NCI-H146 treated with DMSO at 0.1 percent for 48 hours (cell line): Measurements from ENCODE around the gene FOXE1.
A peak's percentile ranks its signal among the peaks of the same experiment; 100 is the strongest.

Experiments
- DNase-seq: peaks from one replicate; lab custom pipeline; 2025; ENCODE audit not compliant: unreplicated experiment; lab: John Stamatoyannopoulos, UW

FOXE1 gene

DNA sequence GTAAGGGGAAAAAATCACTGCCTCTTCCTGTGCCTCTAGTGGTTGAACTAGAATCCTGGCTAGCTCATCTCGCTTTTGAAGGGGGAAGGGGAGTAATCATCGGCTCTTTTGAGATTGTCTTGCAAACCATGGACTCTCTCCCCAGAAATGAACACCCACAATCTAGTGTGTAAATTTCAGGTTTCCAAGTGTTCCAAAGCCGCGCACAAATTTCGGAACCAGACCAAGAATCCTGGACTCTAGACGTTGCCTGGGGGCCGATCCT, 4.9 kb upstream of the FOXE1 start:
- DNase-seq, result no peak

DNA sequence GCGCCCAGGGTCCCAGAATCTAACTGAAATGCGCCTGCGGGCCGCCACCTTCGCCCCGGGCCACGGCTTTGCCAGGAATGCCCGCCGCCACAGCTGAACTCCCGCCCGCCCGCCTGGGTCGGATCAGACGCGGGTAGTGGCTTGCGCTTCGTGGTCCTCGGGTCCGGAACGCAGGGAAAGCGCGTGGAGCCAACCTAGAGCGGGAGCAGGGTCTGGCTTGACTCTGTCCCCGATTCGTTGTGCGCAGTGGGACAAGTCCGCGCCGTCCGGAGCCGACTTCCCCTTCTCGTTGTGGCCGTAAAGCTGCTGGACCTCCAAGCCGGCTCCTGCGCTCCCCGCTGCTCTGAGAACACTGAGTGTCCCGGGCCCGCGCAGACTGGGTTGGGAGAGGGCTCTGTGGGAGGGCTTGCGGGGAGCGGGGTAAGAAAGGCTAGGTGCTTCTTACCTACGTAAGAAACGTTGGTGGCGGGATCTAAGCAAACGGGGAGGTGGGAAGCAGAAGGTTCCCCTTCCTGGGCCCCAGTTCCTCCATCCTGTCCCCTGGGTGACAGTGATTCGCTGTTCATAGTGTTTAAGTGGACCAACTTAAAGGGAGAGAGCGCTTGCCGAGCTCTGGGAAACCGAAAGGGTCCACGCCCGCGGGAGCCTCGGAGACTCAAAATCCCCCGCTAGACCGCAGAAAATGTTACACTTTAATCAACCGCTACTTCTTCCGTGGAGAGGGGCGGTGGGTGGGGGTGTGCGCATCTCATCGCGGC, 4.4 kb upstream of the FOXE1 start:
- no peak for DNase-seq

DNA sequence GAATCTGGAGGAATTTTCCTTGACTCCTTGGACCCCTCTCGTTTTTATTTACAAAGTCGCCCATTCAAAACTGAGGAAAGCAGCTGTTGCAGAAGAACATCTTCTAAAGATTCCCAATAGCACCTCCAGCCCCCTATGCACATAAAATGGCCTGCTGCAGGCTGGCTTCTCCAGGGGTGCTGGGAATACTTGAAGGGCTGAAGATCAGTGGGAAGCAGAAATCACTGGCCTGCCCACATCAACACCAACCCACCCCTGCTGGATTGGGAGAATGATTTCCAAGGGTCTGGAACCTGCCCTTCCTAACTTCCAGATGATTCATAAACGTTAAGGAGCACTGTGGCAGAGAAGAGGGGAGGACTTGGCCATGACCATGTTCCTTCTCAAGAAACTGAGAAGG, 3.0 kb upstream of the FOXE1 start:
- no peak for DNase-seq

- no peak for DNase-seq
Observed at GRCh38 chr9:97850746-97851445, 2.1 kb upstream of the FOXE1 start.

GRCh38 chr9:97851446-97851883, 1.6 kb upstream of the FOXE1 start:
- DNase-seq, result no peak

- DNase-seq, result no peak
Observed at GRCh38 chr9:97852001-97852398, 1.0 kb upstream of the FOXE1 start.

- no peak for DNase-seq
Observed at GRCh38 chr9:97852399-97853055, 499 bp upstream of the FOXE1 start.

DNA sequence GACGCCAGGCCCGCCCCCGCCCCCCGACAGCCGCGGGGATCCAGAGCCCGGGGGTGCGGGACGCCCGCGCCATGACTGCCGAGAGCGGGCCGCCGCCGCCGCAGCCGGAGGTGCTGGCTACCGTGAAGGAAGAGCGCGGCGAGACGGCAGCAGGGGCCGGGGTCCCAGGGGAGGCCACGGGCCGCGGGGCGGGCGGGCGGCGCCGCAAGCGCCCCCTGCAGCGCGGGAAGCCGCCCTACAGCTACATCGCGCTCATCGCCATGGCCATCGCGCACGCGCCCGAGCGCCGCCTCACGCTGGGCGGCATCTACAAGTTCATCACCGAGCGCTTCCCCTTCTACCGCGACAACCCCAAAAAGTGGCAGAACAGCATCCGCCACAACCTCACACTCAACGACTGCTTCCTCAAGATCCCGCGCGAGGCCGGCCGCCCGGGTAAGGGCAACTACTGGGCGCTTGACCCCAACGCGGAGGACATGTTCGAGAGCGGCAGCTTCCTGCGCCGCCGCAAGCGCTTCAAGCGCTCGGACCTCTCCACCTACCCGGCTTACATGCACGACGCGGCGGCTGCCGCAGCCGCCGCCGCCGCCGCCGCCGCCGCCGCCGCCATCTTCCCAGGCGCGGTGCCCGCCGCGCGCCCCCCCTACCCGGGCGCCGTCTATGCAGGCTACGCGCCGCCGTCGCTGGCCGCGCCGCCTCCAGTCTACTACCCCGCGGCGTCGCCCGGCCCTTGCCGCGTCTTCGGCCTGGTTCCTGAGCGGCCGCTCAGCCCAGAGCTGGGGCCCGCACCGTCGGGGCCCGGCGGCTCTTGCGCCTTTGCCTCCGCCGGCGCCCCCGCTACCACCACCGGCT, 1.0 kb downstream of the FOXE1 start:
- DNase-seq, result peak; percentile 35

GRCh38 chr9:97854696-97855485, 1.9 kb downstream of the FOXE1 start:
- DNase-seq, result no peak

- no peak for DNase-seq
Observed at GRCh38 chr9:97855486-97855875, 2.5 kb downstream of the FOXE1 start.

- no peak for DNase-seq
Observed at GRCh38 chr9:97855899-97856298, 2.9 kb downstream of the FOXE1 start.

GRCh38 chr9:97856857-97857605, 4.0 kb downstream of the FOXE1 start:
- no peak for DNase-seq

- no peak for DNase-seq
Observed at GRCh38 chr9:97857606-97858392, 4.8 kb downstream of the FOXE1 start.

- no peak for DNase-seq
Observed at GRCh38 chr9:97858393-97858713, 5.3 kb downstream of the FOXE1 start.

DNA sequence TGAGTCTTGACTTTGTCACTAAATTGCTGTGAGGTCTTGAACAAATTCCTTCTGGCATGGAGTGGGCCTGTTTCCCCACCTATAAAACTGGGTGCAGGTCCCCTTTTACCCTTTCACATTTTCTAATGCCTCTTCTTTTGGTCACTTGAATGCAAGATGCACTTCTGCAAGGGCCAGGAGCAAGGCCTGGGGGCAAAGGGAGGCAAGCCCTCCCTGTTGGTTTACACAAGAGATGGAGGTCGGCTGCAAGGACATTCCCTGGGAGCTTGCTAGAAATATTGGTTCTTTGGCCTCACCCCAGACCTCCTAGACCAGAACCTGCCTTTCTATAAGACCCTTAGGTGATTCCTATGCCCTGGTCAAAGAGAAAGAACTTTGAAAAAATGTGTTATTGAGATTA, 5.8 kb downstream of the FOXE1 start:
- no peak for DNase-seq

DNA sequence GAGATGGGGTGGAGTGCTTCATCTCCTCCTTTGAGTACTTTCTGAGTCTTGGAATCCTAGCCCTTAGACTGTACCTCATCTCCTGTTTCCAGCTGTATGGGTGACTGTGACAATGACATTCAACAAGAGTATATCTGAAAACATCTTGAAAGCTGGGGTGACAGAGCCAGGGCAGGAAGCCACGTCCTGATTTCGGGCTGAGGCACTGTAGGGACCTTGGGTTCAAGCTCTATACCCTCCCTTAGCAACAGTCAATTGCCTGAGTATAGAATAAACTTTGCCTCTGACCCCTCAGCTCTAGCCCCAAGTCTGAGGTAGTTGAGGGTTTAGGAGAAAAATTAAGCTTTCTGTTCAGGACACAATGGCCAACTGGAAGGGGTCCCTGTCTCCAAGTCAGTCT, 6.3 kb downstream of the FOXE1 start:
- no peak for DNase-seq

DNA sequence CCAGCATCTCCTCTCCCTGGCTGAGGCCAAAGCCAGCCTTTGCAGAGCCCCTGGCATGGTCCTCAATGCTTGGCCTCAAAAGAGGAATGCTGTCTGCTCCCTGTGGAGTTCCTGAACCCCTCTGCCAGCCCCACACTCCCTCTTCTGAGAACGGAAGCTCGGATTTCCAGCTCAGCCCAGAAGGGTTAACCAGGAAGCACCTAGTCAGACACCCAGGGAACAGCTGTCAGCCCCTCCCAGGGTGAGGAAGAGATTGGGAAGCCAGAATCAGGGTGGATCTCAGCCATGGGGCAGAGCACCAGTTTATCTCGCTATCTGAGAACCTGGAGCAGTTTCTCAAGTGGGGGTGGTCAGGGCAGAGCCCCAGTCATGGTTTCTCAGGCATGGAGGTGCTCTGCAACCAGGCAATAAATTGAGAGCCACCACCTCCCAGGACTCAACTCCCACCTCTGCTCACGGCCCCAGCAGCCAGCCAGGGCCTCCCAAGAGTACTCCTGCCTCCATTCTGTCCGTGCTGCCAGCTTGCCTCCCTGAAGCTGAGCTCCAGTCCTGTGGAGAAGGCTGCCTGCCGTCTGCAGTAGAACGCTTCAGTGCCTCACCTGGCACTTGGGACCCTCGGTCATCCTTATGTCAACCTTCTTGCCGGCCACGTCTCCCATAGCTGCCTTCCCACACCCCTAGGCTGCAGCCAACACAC, 7.6 kb downstream of the FOXE1 start:
- no peak for DNase-seq

DNA sequence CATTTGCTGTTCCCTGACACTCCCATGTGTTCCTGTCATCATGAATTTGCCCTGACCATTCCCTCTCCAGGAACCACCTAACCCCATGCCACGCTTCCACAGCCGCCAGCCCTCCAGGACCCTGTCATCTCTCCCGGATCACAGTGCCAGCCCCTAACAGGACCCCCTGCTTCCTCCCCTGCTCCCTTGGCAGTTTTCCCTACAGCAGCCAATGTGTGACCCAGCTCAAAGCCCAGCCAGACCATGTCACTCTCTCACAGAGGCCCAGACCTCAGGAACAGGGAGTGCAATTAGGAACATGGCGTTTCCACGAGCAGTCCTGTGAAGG, 8.1 kb downstream of the FOXE1 start:
- no peak for DNase-seq

DNA sequence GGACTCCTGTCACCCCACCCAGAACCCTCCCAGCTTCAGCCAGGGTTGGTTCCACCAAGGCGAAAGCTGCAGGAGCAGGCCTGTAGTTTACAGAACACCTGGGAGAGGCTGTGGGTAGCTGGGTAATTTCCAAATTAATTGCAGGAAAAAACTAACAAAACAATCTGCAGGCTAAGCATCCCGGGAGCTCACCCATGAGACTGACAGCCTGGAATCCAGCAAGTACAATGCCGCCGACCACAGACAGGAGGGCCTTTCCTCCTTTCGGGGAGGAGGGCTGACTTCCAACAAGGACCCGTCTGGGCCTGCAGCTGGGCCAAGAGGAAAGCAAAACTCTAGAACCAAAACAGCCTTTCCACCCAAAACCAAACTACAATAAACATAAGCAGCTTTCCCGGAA, 10.3 kb downstream of the FOXE1 start:
- no peak for DNase-seq
